HEK293 (cell line): ENCODE measurements around the gene OPALIN.

Experiments used
- CTCF ChIA-PET: fragments of 350-600 bp; formaldehyde crosslinking; extraction: SDS; loops from one replicate; lab custom pipeline; 2021; ENCODE audit warnings: antibody characterized with exemption; lab: Yijun Ruan, JAX
- POLR2A ChIA-PET: fragments of 300-600 bp; formaldehyde crosslinking; extraction: SDS; loops from one replicate; lab custom pipeline; 2020; ENCODE audit warnings: antibody characterized with exemption, inconsistent platforms; lab: Yijun Ruan, JAX
- H3K27ac ChIP-seq: fragments of 200-500 bp; sonication (Bioruptor generic); 2 replicates; pipeline ENCODE4 v1.5.1; 2014; ENCODE audit warnings: low read depth, low read length, control low read depth, inconsistent platforms; ENCODE audit errors: extremely low read depth
- H3K36me3 ChIP-seq, 2 experiments: fragments of 200-500 bp in 1 of 2; sonication (Bioruptor generic) in 1 of 2; 1 replicate in 1 of 2; 2 replicates in 1 of 2; pipeline ENCODE4 v1.5.1; 2014 to 2017; ENCODE audit warnings: inconsistent platforms in 2 of 2, low read length in 2 of 2; ENCODE audit not compliant: control insufficient read depth in 2 of 2, insufficient read depth in 1 of 2
- H3K4me1 ChIP-seq: fragments of 200-500 bp; sonication (Bioruptor generic); 2 replicates; pipeline ENCODE4 v1.5.1; 2014; ENCODE audit warnings: mild to moderate bottlenecking, low read length, inconsistent platforms; ENCODE audit not compliant: control insufficient read depth, insufficient read depth
- H3K4me3 ChIP-seq: 2 replicates; pipeline ENCODE4 v1.5.1; 2011; ENCODE audit warnings: low read depth, mild to moderate bottlenecking, control low read depth, low read length, moderate library complexity
- H3K9me3 ChIP-seq: fragments of 200-500 bp; sonication (Bioruptor generic); 2 replicates; pipeline ENCODE4 v1.5.1; 2014; ENCODE audit warnings: low read depth, low read length, inconsistent platforms; ENCODE audit not compliant: control insufficient read depth, insufficient read depth
- GLI2 ChIP-seq: fragments of 450-650 bp; formaldehyde crosslinking; IDR thresholded peaks from 2 replicates; pipeline ENCODE4; 2017; ENCODE audit warnings: missing biosample characterization, missing genetic modification characterization, low read depth, borderline replicate concordance
- GLI4 ChIP-seq: fragments of 450-650 bp; formaldehyde crosslinking; IDR thresholded peaks from 2 replicates; pipeline ENCODE4 v1.5.1; 2016; ENCODE audit warnings: missing biosample characterization, missing genetic modification characterization
- HOXC10 ChIP-seq: sonication (generic); formaldehyde crosslinking; IDR thresholded peaks from 2 replicates; pipeline ENCODE4 v1.8.1; 2023; ENCODE audit warnings: mild to moderate bottlenecking, missing genetic modification reagents
- KLF9 ChIP-seq: fragments of 450-650 bp; formaldehyde crosslinking; IDR thresholded peaks from 2 replicates; pipeline ENCODE4 v1.5.1; 2016; ENCODE audit warnings: missing biosample characterization, missing genetic modification characterization, low read depth
- MEIS1 ChIP-seq: sonication (generic); formaldehyde crosslinking; IDR thresholded peaks from 2 replicates; pipeline ENCODE4 v1.8.1; 2022; ENCODE audit warnings: missing genetic modification reagents, mild to moderate bottlenecking, borderline replicate concordance
- MYNN ChIP-seq: fragments of 450-650 bp; formaldehyde crosslinking; IDR thresholded peaks from 2 replicates; pipeline ENCODE4 v1.5.1; 2016; ENCODE audit warnings: missing biosample characterization, missing genetic modification characterization, borderline replicate concordance
- PATZ1 ChIP-seq: fragments of 450-650 bp; formaldehyde crosslinking; IDR thresholded peaks from 2 replicates; pipeline ENCODE4 v1.5.1; 2016; ENCODE audit warnings: missing biosample characterization, missing genetic modification characterization
- PRDM6 ChIP-seq: fragments of 450-650 bp; formaldehyde crosslinking; IDR thresholded peaks from 2 replicates; pipeline ENCODE4 v1.5.1; 2017; ENCODE audit warnings: missing biosample characterization, missing genetic modification characterization
- SALL2 ChIP-seq: fragments of 450-650 bp; formaldehyde crosslinking; IDR thresholded peaks from 2 replicates; pipeline ENCODE4 v1.5.0; 2017; ENCODE audit warnings: missing biosample characterization, mild to moderate bottlenecking, missing genetic modification characterization, borderline replicate concordance
- SP3 ChIP-seq: fragments of 450-650 bp; formaldehyde crosslinking; IDR thresholded peaks from 2 replicates; pipeline ENCODE4 v1.5.1; 2016; ENCODE audit warnings: missing biosample characterization, missing genetic modification characterization
- TRIM28 ChIP-seq: IDR thresholded peaks from 2 replicates; pipeline ENCODE4 v1.6.1; 2011; ENCODE audit warnings: low read length, control low read depth, borderline replicate concordance
- ZNF184 ChIP-seq: fragments of 450-650 bp; IDR thresholded peaks from 2 replicates; pipeline ENCODE4 v1.5.1; 2018; ENCODE audit warnings: missing biosample characterization, mild to moderate bottlenecking, missing genetic modification characterization
- ZNF202 ChIP-seq: fragments of 450-650 bp; formaldehyde crosslinking; IDR thresholded peaks from 2 replicates; pipeline ENCODE4 v1.5.1; 2016; ENCODE audit warnings: missing biosample characterization, missing genetic modification characterization, borderline replicate concordance
- ZNF223 ChIP-seq: fragments of 450-650 bp; formaldehyde crosslinking; IDR thresholded peaks from 2 replicates; pipeline ENCODE4 v1.5.1; 2016; ENCODE audit warnings: missing biosample characterization, missing genetic modification characterization
- ZNF280D ChIP-seq: fragments of 450-650 bp; formaldehyde crosslinking; IDR thresholded peaks from 2 replicates; pipeline ENCODE4 v1.5.1; 2016; ENCODE audit warnings: missing biosample characterization, missing genetic modification characterization
- ZNF391 ChIP-seq: fragments of 450-650 bp; formaldehyde crosslinking; IDR thresholded peaks from 2 replicates; pipeline ENCODE4 v1.5.1; 2016; ENCODE audit warnings: low read depth, missing biosample characterization, missing genetic modification characterization, borderline replicate concordance
- ZNF398 ChIP-seq: fragments of 450-650 bp; formaldehyde crosslinking; IDR thresholded peaks from 2 replicates; pipeline ENCODE4 v1.5.1; 2017; ENCODE audit warnings: missing biosample characterization, missing genetic modification characterization
- ZNF404 ChIP-seq: fragments of 450-650 bp; formaldehyde crosslinking; IDR thresholded peaks from 2 replicates; pipeline ENCODE4 v1.5.1; 2017; ENCODE audit warnings: missing biosample characterization, missing genetic modification characterization
- ZNF433 ChIP-seq: fragments of 450-650 bp; formaldehyde crosslinking; IDR thresholded peaks from 2 replicates; pipeline ENCODE4 v1.5.1; 2016; ENCODE audit warnings: missing biosample characterization, missing genetic modification characterization, low read depth
- ZNF510 ChIP-seq: fragments of 450-650 bp; formaldehyde crosslinking; IDR thresholded peaks from 2 replicates; pipeline ENCODE4 v1.5.1; 2018; ENCODE audit warnings: mild to moderate bottlenecking, missing genetic modification characterization, missing biosample characterization; ENCODE audit not compliant: insufficient replicate concordance
- ZNF558 ChIP-seq: fragments of 450-650 bp; formaldehyde crosslinking; IDR thresholded peaks from 2 replicates; pipeline ENCODE4 v1.5.1; 2016; ENCODE audit warnings: missing biosample characterization, missing genetic modification characterization
- ZNF561 ChIP-seq: fragments of 450-650 bp; IDR thresholded peaks from 2 replicates; pipeline ENCODE4 v1.5.1; 2018; ENCODE audit warnings: missing biosample characterization, missing genetic modification characterization, borderline replicate concordance
- ZNF623 ChIP-seq: fragments of 450-650 bp; formaldehyde crosslinking; IDR thresholded peaks from 2 replicates; pipeline ENCODE4 v1.5.1; 2016; ENCODE audit warnings: missing biosample characterization, missing genetic modification characterization
- ZNF629 ChIP-seq: fragments of 450-650 bp; formaldehyde crosslinking; IDR thresholded peaks from 2 replicates; pipeline ENCODE4 v1.5.1; 2017; ENCODE audit warnings: missing biosample characterization, missing genetic modification characterization
- ZNF677 ChIP-seq: fragments of 450-650 bp; IDR thresholded peaks from 2 replicates; pipeline ENCODE4 v1.5.0; 2018; ENCODE audit warnings: missing biosample characterization, mild to moderate bottlenecking, missing genetic modification characterization, moderate library complexity
- ZNF707 ChIP-seq: fragments of 450-650 bp; formaldehyde crosslinking; IDR thresholded peaks from 2 replicates; pipeline ENCODE4 v1.5.1; 2016; ENCODE audit warnings: missing biosample characterization, missing genetic modification characterization

The OPALIN gene

GRCh38 chr10:96367470-96367869 lies 8.7 kb upstream of the OPALIN start:
- H3K36me3 ChIP-seq = no peaks in the 10 kb centered on the region
- H3K4me3 ChIP-seq = no peak overlapping the region
- POLR2A ChIA-PET = no interaction called here
- H3K27ac ChIP-seq = no peak overlapping the region
- no peaks in the 10 kb centered on the region for H3K4me1 ChIP-seq
- no peaks in the 10 kb centered on the region for H3K9me3 ChIP-seq
- CTCF ChIA-PET = interaction anchor here (0.5 to 2.3 kb wide), 7 partner anchors 8 to 274 kb away, joined by 3 to 17 read pairs (median 4); partner anchors contain the start of gene TLL2
- TF ChIP-seq ZNF223 (tag by site-specific recombination) (no peak), ZNF280D (tag by site-specific recombination) (no peak), PRDM6 (no peak), MYNN (tag by site-specific recombination) (no peak), ZNF677 (no peak), ZNF561 (no peak), ZNF202 (tag by site-specific recombination) (no peak), ZNF707 (tag by site-specific recombination) (no peak), ZNF510 (tag by site-specific recombination) (no peak), ZNF404 (tag by site-specific recombination) (no peak), ZNF623 (tag by site-specific recombination) (no peak), SP3 (tag by site-specific recombination) (no peak)

- no peaks in the 10 kb centered on the region for H3K36me3 ChIP-seq
- POLR2A ChIA-PET = no interaction called here
- H3K4me1 ChIP-seq = no peaks in the 10 kb centered on the region
- CTCF ChIA-PET = interaction anchor here (0.6 to 3.3 kb wide), 9 partner anchors 9 to 583 kb away, joined by 3 to 20 read pairs (median 4); no protein-coding TSS in a partner anchor
- no peaks in the 10 kb centered on the region for H3K9me3 ChIP-seq
- H3K4me3 ChIP-seq = no peak overlapping the region
- TF ChIP-seq TRIM28 (no peak), ZNF433 (tag by site-specific recombination) (no peak), GLI4 (tag by site-specific recombination) (no peak), KLF9 (tag by site-specific recombination) (no peak), ZNF398 (tag by site-specific recombination) (no peak), ZNF391 (no peak), ZNF558 (tag by site-specific recombination) (no peak), HOXC10 (CRISPR knock-in tag) (no peak), SALL2 (tag by site-specific recombination) (no peak), ZNF184 (tag by site-specific recombination) (no peak), PATZ1 (tag by site-specific recombination) (no peak), GLI2 (no peak), MEIS1 (CRISPR knock-in tag) (no peak), ZNF629 (tag by site-specific recombination) (no peak)
- TF ChIP-seq, all 188 proteins: peak for 0
- no peak overlapping the region for H3K27ac ChIP-seq
These were observed 7.7 kb upstream of the OPALIN start for GRCh38 chr10:96366508-96366907.
